ENCODE results near the gene PER1.

GRCh38 chr17:8110456-8110804 is 41.8 kb downstream of the PER1 start:
- TF ChIP-seq CTCF (conservative IDR thresholded peaks at IDR 0.05; ENCODE audit: low read depth, low read length) (no peak; the same call in 1 of the 2 replicates), EZH2 (IDR thresholded peaks at IDR 0.05; ENCODE audit: low read length, unreplicated experiment) (no peak)
